Activated effector memory CD4-positive, alpha-beta T cell treated with Interleukin-2 at 50 U/mL for 16 hours (primary cell): ENCODE measurements around the gene TENT4A.

Source experiments
- DNase-seq: peaks from one replicate; pipeline ENCODE4 v3.0.0-alpha.2; 2020

Gene TENT4A

DNA sequence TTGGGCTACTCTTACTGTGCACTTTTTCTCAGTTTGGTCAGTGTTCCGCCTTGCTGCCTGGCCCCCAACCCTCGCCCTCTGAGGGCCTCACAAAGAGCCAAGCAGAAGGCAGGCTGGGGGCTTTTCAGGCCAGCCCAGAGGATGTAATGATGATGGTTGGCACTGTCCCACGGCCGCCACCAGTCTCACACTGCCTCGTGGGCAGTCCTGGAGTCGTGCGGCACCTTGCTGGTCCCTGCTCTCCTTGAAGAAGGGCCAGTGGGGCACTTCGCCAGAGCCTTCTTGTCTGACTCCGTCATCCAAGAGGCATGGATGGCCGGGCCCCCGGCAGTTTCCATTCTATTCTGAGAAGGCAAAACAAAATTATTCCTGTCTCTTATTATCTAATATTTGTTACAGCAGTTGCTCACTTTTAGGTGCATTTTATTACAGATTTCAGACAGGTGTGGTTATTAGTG, 21.0 kb downstream of the TENT4A start:
- DNase-seq = no peak

DNA sequence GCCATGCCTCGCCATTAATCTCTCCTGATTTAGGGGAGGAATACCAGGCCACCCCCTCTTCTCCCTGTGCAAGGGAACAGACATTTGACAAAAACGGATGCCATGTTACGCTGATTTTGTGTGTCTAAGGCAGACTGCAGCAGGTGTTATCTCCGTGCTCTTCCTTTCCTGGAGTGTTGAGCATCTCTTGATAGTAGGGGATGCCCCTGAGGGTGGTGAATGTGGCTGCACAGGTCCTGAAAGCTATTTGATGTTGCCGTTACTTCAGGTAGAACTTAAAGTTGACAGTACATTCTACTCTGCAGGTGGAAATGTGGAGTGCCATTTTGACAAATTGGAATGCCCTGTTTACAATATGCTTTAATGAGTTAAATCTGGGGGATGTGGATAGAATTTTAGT, 21.5 kb downstream of the TENT4A start:
- no peak for DNase-seq

DNA sequence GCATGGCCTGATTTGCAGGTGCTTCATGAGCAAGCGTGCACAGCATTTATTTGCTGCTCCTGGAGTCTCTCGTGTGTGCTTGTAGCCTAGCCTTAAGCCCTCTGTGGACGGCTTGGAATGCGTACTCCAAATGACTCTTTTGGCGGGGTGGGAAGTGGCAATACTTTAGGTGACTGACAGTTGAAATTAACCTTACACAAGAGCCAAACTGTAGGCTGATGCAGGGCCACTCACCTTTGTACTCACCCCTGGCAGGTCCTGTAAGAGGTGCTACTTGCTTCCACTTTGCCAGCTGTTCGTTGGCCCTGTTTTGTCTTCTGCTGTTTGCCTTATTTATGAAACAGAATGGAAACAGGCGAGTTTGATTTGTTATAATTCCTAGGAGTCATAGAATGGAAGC, 22.9 kb downstream of the TENT4A start:
- no peak for DNase-seq

DNA sequence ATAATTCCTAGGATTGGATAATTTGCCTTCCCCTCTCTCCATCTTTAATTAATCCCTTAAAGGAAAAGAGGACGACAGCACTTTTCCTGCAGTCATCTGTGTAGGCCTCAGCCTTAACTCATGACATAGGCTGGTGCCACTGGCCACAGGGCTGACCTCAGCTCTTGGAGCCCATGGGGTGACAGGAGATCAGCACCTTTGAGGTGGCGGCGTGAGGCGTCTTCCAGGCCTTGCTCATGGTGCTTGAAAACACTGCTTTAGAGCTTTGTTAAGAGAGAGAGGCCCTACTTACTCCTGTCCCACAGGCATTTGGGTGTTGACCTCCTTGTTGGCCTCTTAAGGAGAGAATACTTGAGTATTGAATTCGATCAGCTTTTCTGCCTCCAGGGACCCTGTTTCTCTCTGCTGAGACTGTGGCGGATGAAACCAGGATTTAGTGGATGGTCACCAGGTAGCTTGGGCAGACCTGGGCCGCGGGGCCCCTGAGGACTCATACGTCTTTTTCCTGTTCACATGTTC, 23.4 kb downstream of the TENT4A start:
- DNase-seq = no peak

DNA sequence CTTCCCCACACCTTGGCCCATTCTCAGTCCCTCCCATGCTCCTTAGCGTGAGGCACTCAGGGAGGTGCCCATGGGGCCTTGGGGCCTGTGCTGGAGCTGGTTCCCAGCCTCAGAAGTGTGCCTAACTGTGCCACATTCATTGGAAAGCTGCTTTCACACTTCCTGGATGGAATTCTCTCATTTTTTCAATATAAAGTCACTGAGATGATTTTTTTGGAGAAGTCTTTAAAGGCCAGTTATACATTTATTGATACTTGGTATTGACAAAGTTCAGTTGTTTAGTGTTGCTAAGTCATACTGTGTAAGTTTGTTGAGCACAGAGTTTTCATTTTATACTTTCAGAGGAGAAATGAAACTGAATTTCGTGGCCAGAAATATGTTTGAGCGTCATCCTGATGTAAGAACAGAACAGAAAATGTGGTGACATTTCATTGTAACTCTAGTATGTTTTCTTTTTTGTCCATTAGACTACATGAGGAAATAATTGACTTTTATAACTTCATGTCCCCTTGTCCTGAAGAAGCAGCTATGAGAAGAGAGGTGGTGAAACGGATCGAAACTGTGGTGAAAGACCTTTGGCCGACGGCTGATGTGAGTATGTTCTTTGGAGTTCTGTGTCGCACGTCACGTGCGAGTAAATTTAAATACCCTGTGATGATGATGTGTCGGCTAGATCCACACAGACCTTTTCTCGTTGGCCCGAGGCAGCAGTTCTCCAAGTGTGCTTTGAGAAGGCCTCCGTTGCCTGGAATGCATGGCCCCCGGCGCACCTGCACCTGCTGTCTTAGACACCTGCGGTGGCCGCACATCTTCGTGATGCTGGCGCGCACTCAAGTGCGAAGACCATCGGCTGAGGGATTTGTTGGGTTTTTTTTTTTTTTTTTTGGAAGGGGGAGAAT, 24.1 kb downstream of the TENT4A start:
- DNase-seq = no peak

DNA sequence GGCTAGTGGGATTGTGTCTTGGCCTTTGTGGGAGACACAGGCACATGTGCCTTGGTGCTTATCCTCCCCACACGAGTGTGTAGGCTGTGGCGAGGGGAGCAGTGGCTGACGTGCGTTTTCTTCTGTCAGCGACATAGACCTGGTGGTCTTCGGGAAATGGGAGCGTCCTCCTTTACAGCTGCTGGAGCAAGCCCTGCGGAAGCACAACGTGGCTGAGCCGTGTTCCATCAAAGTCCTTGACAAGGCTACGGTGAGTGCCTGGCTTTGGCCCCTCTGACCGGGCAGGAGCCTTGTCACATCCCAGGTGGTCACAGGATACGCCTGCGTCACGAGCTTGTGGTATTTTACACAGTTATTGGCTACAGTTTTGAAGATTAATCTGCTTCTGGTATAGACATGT, 26.4 kb downstream of the TENT4A start:
- no peak for DNase-seq

DNA sequence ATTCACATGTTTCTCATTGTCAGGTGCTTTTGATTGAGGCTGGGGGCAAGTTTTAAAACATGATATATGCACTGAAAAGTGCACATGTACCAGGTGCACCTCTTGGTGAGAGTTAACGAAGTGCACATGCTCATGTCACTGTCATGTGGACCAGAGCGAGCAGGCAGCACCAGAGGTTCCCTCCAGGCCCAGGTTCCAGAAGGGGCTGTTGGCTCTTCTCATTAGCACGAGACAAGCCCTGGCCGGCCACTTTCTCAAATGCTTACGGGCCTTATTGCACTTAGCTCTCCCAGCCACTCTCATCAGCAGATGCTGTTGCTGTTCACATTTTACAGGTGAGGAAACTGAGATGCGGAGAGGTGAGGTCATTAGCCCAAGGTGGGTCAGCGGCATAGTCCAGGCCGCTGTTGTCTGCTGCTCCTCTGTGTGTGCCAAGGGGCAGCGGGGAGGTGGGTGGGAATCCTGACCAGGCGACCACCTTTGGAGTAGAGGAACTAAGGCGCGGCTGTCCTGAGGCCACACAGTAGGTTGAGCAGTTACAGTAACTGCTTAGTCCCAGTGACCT, 27.4 kb downstream of the TENT4A start:
- no peak for DNase-seq

DNA sequence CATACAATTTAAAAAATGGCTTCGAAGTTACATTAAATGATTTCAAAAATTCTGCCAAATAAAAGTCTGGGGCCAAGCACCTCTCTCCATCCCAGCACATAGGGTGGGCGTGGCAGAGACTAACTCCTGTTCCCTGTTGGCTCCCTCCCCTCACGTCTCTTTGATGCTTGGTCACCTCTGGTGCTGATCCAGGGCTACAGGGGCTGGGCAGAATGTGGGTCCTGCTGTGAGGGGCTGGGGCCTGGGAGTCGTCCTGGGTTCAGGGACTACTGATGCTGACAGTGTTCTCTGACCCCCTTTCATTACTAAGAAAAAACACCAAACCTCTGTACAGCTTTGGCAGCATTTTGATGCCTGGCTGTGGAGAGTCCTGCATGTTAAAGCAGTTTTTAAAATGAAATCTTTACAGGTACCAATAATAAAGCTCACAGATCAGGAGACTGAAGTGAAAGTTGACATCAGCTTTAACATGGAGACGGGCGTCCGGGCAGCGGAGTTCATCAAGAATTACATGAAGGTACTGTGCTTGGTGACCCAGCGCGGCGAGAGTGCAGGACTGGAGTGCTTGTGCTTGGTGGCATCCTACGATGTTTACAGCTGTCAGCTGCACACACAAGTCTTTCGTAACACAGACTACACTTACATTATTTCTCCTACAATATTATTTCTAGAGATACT, 29.0 kb downstream of the TENT4A start:
- DNase-seq = no peak

DNA sequence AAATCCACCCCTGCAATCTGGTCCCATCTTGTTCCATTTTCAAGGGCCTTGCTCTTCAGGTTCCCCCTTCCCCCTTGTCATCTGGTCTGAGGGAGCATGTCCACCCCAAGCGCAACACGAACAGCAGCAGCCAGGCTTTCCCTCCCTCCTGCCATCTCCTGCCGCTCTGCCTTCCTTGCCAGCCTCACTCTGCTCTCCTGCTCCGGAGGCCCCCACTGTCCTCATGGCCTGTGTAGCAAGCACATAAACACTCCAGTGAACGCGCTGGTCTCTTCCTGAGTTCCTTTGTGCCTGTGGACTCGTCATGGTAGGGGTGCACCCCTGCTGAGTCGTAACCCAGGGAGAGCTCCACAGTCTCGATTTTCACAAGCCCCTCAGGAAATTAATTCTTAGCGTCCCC, 29.9 kb downstream of the TENT4A start:
- no peak for DNase-seq

DNA sequence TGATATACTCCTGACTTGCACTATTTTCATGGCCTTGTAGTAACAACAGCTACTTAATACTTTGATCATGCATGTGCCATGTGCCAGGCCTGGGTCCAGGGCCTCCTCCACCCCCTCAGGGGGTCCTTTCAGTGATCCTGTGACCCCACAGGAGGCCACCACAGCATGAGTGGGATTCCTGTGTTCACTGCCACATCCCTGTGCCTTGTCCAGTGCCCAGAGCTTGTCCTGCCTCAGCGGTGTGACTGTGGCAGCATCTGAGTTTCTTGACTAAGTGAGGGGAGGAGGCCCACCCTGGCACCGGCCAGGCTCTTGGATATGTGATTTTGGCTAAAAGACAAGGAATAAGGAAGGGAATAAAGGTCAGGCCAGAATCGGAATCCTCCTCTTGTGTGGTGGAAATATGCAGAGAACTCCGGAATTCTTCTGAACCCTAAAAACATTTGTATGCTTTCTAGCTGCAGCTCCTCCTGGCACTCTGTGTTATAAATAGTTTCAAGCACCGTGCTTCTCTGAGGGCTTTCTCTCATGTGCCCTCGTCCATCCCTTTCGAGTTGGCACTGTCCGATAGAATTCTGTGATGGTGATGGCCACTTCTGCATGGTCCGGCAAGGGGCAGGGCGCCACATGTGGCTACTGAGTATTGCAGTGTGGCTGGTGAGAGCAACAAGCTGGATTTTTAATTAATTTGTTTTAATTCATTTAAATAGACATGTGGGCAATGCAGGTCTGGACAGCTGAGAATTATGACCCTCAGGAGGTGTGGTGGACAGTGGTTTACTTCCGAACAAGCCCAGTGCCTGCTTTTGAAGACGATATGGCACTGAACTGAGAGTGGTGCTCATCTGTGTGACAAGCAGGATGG, 31.8 kb downstream of the TENT4A start:
- DNase-seq = no peak

DNA sequence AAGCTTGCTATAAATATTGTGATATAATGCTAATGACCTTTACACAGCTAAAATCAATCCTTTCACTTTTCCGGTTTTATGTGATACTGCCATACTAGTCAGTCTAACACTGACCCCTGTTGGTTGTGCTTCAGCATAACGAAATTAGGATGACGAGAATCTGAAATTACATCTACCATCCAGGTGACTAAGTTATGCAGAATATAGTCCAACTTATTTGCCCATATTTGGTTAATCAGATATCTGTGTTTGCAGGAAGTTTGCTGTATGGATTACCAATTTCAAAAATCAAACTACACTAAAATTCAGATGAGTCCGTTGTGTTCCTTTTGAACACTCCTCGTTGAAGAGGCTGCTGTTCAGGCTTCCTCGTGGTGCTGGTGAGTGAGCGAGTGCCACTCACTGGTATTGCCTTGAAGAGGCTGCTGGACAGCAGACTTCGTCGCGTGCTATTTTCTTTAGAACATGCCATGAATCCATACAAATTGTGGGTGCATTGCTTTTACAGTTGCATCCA, 32.5 kb downstream of the TENT4A start:
- DNase-seq = no peak

DNA sequence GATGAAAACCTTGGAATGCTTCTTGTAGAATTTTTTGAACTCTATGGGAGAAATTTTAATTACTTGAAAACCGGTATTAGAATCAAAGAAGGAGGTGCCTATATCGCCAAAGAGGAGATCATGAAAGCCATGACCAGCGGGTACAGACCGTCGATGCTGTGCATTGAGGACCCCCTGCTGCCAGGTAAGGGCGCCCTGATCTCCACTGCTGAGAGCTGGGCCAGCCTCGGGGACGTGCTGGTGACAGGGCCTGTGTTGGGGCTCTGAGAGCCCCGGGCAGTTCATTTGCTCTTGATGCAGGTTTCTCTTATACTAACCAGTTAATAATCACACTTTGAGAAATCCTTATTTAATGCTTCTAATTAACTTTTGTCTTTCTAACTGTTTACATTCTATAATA, 33.0 kb downstream of the TENT4A start:
- DNase-seq = no peak

DNA sequence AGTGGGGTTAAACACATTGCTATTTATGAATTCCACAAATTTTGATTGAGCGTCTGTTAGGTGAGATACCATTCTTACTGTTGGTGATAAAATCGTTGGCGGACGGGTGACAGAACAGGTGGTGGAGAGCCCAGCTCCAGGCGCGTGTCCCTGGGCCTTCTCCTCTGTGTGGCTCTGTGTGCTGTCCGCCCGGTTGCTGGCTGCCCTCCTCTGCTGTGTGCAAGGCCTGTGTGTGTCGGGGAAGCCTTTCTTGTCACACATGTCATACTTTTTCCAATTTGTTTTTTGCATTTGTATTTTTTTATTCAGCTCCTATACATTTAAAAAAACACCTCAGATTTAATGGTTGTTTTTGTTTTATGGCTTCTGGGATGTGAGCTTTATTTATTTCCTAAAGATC, 33.9 kb downstream of the TENT4A start:
- no peak for DNase-seq

DNA sequence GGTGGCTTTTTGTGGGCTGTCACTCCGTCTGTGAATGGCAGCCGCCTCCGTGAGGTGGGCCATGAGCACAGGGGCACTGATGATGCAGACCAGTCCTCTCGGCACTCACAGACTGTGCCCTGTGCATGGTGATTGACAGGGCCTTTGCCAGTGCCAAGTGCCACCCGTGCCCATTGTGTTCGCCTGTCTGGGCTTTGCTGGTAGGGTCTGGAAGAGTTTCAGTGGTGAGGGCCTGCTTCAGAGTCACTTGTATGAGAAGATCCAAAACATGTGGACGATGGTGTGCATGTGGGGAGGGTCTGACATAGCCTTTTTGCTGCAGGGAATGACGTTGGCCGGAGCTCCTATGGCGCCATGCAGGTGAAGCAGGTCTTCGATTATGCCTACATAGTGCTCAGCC, 34.9 kb downstream of the TENT4A start:
- no peak for DNase-seq

DNA sequence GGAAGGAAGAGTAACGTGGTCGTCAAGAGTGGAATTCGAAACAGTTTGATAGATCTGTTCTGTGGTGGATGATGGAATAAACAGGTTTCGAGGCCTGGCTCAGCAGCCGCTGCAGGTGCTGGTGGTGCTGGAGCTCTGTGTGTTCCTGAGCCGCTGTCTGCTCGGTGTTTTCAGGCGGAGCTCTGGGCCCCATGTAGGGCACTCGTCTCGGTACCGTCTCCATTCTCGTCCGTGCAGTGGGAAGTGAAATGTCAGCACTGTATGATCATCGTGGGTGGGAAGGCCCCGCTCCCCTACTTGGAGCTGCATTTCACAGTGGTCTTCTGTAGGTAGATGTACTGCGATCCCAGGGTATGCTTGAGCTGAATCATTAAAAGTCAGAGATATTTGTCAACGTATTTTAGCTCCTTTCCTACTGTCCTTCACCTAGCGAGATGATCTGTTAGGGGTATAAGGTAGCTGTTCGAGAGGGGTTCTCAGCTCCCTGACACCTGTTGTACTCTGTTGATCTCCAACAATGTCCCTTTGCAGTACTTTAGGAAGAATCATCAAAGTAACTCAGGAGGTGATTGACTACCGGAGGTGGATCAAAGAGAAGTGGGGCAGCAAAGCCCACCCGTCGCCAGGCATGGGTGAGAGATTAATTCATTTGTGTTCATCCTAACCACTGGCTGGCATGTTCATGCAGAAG, 35.9 kb downstream of the TENT4A start:
- DNase-seq = no peak

DNA sequence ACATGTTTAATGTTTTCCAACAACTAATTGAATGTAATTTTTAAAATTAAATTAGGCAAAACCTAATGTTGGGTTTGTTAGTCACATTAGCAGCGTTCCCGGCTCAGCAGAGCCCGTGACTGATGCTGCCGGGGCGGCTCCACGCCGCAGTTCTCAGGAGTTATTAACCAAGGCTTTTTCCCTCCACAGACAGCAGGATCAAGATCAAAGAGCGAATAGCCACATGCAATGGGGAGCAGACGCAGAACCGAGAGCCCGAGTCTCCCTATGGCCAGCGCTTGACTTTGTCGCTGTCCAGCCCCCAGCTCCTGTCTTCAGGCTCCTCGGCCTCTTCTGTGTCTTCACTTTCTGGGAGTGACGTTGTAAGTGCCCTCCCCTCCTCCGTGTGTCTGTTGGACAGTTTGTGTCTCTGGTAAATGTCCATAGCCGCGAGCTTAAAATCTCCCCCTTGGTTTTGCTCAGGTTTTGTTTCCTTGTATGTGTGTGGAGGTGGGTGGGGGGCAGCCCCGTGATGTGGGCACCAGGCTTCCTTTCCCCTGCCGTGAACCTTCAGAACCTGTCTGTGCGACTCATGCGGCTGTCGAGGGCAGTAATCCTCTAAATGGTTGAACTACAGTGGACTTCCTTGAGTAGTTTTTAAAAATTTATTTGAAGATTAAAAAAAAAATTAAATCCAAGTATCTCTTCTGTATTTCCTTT, 37.1 kb downstream of the TENT4A start:
- DNase-seq = no peak

DNA sequence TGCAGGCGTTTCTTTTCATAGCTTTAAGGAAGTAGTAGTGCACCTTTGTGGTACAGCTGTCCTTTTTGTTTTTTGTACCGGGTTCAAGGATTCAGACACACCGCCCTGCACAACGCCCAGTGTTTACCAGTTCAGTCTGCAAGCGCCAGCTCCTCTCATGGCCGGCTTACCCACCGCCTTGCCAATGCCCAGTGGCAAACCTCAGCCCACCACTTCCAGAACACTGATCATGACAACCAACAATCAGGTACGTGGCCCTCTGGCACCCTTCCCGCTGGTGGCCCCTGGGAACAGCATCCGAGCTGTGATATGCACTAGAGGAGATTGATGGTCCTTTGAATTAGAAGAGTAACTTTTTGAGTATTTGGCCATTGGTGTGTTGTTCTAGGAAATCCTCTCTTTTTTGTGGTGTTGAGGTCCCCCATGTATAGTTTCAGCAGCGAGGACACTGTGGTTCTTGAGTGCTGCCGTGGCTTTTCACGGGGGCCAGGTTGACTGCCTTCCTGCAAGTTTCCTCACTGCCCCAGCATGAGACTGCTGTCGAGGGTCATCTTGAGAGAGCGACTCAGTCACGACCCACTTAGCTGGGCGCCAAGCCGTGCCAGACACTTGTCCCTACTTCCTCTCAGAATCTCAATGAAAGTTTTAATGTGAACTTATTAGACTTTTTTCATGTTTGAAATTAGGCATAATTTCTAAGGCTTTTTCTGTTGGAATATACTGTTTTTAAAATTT, 37.9 kb downstream of the TENT4A start:
- DNase-seq = no peak

DNA sequence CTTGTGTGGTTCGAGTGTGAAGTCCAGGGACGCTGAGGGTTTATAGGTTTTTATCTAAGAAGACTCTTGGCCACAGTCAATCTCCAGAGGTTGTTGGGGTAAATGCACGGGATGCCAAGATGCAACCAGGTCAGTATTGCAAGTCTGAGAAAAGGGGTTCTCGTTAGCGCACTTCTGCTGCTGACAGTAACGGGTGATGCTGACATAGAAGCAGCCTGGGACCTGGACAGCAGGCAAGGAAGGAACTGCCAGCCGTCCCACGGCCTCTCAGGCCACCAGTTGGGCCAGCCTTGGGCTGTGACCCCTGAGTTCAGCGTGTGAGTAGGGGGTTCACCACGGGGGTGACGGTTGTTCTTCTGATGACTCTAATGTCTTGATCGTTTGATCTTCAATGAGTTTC, 39.0 kb downstream of the TENT4A start:
- no peak for DNase-seq

DNA sequence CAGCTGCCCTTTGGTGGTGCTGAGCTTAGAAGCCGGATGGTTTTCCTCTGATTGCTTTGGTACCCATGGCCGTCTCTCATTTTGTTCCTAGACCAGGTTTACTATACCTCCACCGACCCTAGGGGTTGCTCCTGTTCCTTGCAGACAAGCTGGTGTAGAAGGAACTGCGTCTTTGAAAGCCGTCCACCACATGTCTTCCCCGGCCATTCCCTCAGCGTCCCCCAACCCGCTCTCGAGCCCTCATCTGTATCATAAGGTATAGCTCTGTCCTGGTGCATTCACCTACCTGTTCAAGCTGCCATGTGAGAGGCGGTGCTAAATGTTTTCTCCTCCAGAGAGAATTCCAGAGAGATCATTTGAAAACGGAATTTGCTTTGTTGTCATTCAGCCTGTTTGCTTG, 39.5 kb downstream of the TENT4A start:
- no peak for DNase-seq

DNA sequence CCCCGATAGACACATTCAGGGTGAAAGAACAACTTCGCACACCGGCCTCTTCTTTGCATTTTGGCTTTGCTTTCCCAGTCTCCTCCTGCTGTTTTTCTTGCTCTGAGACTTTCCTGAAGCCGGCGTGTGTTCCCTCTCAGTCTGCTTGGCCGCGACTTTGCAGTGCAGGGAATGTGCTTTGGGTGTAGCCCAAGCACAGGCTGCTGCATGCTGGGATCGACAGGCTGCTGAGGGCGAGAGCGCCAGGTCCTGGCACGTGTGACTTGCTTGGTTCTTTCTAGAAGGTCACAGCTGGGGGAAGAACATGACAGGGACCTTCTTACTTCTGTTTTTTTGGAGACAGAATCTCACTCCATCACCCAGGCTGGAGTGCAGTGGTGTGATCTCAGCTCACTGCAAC, 40.6 kb downstream of the TENT4A start:
- no peak for DNase-seq

DNA sequence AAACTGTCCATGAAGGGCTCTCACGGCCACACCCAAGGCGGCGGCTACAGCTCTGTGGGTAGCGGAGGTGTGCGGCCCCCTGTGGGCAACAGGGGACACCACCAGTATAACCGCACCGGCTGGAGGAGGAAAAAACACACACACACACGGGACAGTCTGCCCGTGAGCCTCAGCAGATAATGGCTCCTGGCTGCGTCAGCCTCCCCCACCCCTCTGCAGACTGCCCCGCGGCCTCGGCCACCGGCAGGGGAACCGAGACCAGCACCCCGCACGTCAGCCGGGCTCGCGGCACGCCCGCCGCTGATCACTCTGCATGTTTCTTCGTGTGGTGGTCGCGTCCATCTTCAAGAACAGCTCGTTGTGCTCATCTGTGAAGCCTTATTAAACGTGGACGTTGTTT, 41.5 kb downstream of the TENT4A start:
- DNase-seq = no peak
